ENCODE results near the gene UNC93B1. TPM values are rescaled to one million over a fixed set of nuclear protein-coding genes. Genes with fewer than 3 reads are reported as not detected.
"Not testable (repeated sequence)": the region's sequence is repeated elsewhere in the genome, so short reads cannot be mapped to it uniquely, and the experiment has no call there.

The UNC93B1 gene
- total RNA-seq, 1 donor from 2014 or later: 4.3 TPM

DNA sequence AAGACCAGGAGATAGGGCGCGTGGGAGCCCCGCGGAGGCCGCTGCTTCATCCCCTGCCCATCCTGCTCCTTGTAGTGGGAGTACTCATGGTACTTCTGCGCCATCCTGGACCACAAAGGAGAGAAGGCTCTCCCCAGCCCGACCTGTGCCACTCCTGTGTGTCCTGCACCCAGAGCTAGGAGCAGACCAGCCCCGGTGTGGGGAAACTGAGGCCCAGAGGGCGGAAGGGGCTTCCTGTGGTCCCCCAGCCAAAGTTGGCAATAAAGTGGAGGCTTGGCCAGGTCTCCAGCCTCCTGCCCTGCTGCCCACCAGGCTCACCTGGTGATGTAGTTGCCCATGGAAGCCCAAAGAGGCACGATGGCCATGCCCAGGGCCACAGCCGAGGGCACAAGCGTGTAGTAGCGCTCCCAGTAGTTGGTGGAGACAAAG is 4.7 kb downstream of the UNC93B1 start:
- no peaks in the 10 kb centered on the region for H3K36me3 Mint-ChIP-seq (ENCODE audit: low read depth)
- TF ChIP-seq, protein P1, sequence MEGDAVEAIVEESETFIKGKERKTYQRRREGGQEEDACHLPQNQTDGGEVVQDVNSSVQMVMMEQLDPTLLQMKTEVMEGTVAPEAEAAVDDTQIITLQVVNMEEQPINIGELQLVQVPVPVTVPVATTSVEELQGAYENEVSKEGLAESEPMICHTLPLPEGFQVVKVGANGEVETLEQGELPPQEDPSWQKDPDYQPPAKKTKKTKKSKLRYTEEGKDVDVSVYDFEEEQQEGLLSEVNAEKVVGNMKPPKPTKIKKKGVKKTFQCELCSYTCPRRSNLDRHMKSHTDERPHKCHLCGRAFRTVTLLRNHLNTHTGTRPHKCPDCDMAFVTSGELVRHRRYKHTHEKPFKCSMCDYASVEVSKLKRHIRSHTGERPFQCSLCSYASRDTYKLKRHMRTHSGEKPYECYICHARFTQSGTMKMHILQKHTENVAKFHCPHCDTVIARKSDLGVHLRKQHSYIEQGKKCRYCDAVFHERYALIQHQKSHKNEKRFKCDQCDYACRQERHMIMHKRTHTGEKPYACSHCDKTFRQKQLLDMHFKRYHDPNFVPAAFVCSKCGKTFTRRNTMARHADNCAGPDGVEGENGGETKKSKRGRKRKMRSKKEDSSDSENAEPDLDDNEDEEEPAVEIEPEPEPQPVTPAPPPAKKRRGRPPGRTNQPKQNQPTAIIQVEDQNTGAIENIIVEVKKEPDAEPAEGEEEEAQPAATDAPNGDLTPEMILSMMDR (conservative IDR thresholded peaks at IDR 0.05): no peak
- no peak overlapping the region for H3K4me3 Mint-ChIP-seq
- H3K9me3 Mint-ChIP-seq: no peaks in the 10 kb centered on the region
- H3K4me1 Mint-ChIP-seq: peaks cover 10% of the 10 kb centered on the region
- peaks cover 24% of the 10 kb centered on the region for H3K27me3 Mint-ChIP-seq (ENCODE audit: low read depth)
- DNase-seq (ENCODE audit: low read depth, low spot score): no peak
- H3K27ac Mint-ChIP-seq (ENCODE audit: unreplicated experiment): no peak overlapping the region

DNA sequence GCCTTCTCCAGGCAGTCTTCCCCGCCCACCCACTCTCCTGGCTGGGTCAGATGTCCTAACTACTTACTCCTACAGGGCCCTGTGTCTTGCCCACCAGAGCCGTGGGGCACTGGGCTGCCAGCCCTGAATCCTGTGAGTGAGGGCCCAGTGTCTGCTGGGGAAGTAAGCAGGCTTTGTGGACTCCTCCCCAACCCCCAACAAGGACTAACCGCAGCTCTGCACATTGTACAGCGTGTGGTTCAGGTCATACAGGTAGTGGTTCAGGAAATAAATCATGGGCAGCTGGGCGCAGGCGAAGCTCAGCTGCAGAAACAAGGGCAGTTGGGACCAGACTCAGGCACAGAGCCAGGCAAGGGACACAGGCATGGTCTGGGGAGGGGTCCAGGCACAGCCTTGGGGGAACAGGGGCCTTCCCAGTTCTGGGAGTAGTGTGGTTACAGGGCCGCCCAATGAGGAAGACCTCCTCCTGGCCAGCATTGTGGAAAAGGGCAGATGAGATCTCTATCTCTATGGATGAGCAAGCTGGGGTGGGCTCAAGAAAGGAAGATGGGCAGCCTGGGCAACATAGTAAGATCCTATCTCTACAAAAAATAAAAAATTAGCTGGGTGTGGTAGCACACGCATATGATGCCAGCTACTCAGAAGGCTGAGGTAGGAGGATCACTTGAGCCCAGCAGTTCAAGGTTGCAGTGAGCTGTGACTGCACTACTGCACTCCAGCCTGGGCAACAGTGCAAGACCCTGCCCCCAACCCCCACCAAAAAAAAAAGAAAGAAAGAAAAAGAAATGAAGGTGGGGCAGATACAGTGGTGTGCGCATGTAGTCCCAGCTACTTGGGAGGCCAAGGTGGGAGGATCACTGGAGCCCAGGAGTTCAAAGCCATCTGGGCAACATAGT is 5.5 kb downstream of the UNC93B1 start:
- H3K9me3 Mint-ChIP-seq: no peaks in the 10 kb centered on the region
- H3K36me3 Mint-ChIP-seq (ENCODE audit: low read depth): no peaks in the 10 kb centered on the region
- TF ChIP-seq, protein P1 (conservative IDR thresholded peaks at IDR 0.05): no peak
- H3K27ac Mint-ChIP-seq (ENCODE audit: unreplicated experiment): no peak overlapping the region
- H3K27me3 Mint-ChIP-seq (ENCODE audit: low read depth): peaks cover 28% of the 10 kb centered on the region
- no peak for DNase-seq (ENCODE audit: low read depth, low spot score)
- H3K4me3 Mint-ChIP-seq: no peak overlapping the region
- peaks cover 10% of the 10 kb centered on the region for H3K4me1 Mint-ChIP-seq

- no peaks in the 10 kb centered on the region for H3K9me3 Mint-ChIP-seq
- DNase-seq (ENCODE audit: low read depth, low spot score): no peak
- no peak overlapping the region for H3K27ac Mint-ChIP-seq (ENCODE audit: unreplicated experiment)
- H3K4me3 Mint-ChIP-seq: no peak overlapping the region
- TF ChIP-seq, protein P1 (conservative IDR thresholded peaks at IDR 0.05): no peak
- no peaks in the 10 kb centered on the region for H3K36me3 Mint-ChIP-seq (ENCODE audit: low read depth)
- H3K4me1 Mint-ChIP-seq: peaks cover 5% of the 10 kb centered on the region
- peaks cover 30% of the 10 kb centered on the region for H3K27me3 Mint-ChIP-seq (ENCODE audit: low read depth)
Measured at GRCh38 chr11:67997475-67997921, 6.4 kb downstream of the UNC93B1 start.

DNA sequence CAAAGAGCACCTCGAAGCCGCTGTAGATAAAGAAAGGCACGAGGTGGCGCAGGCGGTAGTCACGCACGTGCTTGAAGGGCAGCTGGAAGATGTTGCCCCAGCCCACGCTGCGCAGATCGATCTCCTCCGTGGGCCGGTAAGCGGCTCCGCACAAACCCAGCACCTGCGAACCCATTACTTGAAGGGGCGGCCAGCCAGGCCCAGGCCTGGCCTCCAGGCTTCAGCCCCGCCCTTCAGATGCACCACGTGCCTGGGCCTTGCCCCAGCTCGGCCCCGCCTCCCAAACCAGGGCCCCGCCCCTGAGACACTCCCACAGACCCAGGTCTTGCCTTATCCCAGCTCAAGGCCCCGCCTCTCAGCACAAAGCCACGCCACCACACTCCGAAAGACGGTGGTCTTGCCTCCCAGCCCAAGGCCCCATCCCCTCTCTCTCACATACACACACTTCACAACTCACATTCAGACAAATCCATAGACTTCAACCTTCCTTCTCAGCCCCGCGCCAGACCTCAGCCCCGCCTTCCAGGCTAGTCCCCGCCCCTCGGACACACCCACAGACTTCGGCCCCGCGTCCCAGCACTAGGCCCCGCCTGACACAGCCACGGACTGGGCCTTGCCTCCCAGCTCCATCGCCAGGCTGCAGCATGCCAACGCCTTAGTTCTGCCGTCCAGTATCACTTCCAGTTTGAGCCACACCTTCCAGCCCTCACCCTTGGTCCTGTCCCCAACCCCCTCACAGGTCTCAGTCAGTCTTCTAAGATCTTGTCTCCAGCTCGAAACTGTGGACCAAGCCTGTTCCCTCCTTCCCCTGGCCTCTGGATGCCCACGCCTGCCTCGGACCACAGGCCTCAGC is 7.0 kb downstream of the UNC93B1 start:
- DNase-seq (ENCODE audit: low read depth, low spot score): peak; percentile 58
- TF ChIP-seq, protein P1 (conservative IDR thresholded peaks at IDR 0.05): no peak
- H3K4me1 Mint-ChIP-seq: peaks cover 5% of the 10 kb centered on the region
- H3K4me3 Mint-ChIP-seq: peak overlapping the region; percentile 77
- no peaks in the 10 kb centered on the region for H3K36me3 Mint-ChIP-seq (ENCODE audit: low read depth)
- peaks cover 30% of the 10 kb centered on the region for H3K27me3 Mint-ChIP-seq (ENCODE audit: low read depth)
- H3K9me3 Mint-ChIP-seq: no peaks in the 10 kb centered on the region
- H3K27ac Mint-ChIP-seq (ENCODE audit: unreplicated experiment): no peak overlapping the region

DNA sequence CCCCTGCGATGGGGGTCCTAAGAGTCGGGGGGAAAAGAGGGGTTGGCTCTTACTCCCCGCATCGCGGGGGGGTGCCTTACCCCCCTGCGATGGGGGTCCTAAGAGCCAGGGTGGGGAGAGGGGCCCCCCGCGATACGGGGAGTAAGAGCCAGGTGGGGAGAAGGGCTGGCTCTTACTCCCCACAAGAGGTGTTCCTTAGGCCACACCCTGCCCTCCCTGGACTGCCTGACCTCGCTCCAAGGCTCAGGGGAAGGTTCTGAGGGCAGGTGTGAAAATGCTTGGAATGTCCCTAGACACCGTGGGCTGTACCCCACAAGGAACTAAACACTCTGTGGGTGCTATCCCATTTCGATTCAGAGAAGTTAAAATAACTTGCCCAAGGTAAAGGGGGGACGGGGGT is 7.8 kb downstream of the UNC93B1 start:
- Mint-ChIP-seq H3K27ac (ENCODE audit: unreplicated experiment) (no peak overlapping the region), H3K9me3 (no peaks in the 10 kb centered on the region), H3K4me3 (no peak overlapping the region), H3K27me3 (ENCODE audit: low read depth) (peaks cover 30% of the 10 kb centered on the region), H3K4me1 (peaks cover 5% of the 10 kb centered on the region), H3K36me3 (ENCODE audit: low read depth) (no peaks in the 10 kb centered on the region)
- TF ChIP-seq, protein P1 (conservative IDR thresholded peaks at IDR 0.05): no peak
- no peak for DNase-seq (ENCODE audit: low read depth, low spot score)

DNA sequence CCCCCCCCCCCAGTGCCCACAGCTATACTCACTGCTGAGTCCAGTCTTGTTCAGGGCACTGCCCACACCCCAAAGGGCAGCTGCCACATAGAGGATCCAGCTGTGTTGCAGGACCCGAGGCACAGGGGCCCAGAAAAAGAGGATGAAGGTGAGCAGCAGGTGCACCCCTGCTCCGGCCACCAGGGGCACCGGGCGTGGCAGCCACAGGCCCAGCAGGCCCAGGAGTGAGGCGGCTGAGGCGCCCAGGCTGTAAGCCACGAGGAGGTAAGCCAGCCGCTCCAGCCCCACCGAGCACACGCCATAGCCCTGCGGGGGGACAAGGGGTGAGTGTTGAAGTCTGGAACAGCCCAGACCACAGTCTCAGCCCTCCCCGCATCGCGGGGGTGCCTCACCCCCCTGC is 8.3 kb downstream of the UNC93B1 start:
- H3K4me3 Mint-ChIP-seq; H3K4me1 Mint-ChIP-seq; DNase-seq (ENCODE audit: low read depth, low spot score); H3K9me3 Mint-ChIP-seq; H3K27ac Mint-ChIP-seq (ENCODE audit: unreplicated experiment); H3K36me3 Mint-ChIP-seq (ENCODE audit: low read depth): not testable (repeated sequence)
- H3K27me3 Mint-ChIP-seq (ENCODE audit: low read depth): peaks cover 33% of the 10 kb centered on the region

DNA sequence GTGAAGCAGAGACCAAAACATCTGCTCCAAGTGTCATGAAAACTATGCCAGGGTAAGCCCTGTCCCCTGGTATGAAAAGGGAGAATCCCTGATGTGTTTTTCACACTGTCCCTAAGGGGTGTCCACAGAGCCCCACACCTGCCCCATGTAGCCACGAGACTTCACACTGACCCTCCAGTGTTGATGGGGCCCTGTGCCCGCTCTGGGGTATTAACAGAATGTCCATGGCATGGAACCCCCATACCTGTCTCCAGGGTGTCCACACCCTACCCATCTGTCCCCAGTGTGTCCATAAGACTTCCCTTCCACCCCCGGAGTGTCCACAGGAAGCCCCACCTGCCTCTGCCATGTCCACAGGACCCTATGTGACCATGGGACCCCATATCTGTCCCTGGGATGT is 8.8 kb downstream of the UNC93B1 start:
- not testable (repeated sequence) for H3K36me3 Mint-ChIP-seq (ENCODE audit: low read depth); DNase-seq (ENCODE audit: low read depth, low spot score); H3K27ac Mint-ChIP-seq (ENCODE audit: unreplicated experiment); H3K4me1 Mint-ChIP-seq; H3K9me3 Mint-ChIP-seq; H3K4me3 Mint-ChIP-seq
- H3K27me3 Mint-ChIP-seq (ENCODE audit: low read depth): peaks cover 34% of the 10 kb centered on the region

DNA sequence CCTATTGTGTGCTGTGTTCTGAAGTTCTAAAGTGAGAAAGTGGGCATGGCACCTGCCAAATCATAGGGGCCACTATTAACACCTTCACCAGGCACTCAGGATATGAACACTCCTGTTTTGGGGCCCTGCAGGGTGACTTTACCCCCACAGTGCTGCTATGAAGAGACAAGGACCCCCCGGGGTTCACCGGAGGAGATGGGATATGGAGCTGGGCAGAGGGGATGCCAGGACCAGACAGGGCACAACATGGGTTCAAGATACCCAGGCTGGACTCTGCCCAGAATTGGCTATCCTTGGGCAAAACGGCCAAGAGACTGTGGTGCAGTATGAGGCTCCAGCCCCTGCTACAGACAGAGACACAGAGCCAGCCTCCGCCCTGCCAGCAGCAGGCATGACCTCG is 9.5 kb downstream of the UNC93B1 start:
- not testable (repeated sequence) for H3K27ac Mint-ChIP-seq (ENCODE audit: unreplicated experiment); H3K4me1 Mint-ChIP-seq; H3K4me3 Mint-ChIP-seq; DNase-seq (ENCODE audit: low read depth, low spot score); H3K36me3 Mint-ChIP-seq (ENCODE audit: low read depth); H3K9me3 Mint-ChIP-seq
- H3K27me3 Mint-ChIP-seq (ENCODE audit: low read depth): peaks cover 41% of the 10 kb centered on the region
